HepG2 (cell line): ENCODE measurements around the gene ETV6. TPM values are rescaled to one million over a fixed set of nuclear protein-coding genes. Genes with fewer than 3 reads are reported as not detected.

Experiments
- ATAC-seq: fragments of 200-7000 bp; cut with Tn5 transposase; 3 replicates; pipeline ENCODE4 v1.9.1; 2020; ENCODE audit warnings: mild to moderate bottlenecking, moderate library complexity
- BruUV-seq: library from RNA; stranded (reverse); fragments of 400-500 nt; replicated peaks from 2 replicates; lab custom pipeline; 2021; lab: Mats Ljungman, UMichigan
- CTCF ChIA-PET: fragments of 300-600 bp; formaldehyde crosslinking; extraction: SDS; loops from one replicate; lab custom pipeline; 2021; ENCODE audit warnings: low total read pairs, inconsistent platforms, low intra/inter-chr PET ratio; lab: Yijun Ruan, JAX
- POLR2A ChIA-PET: fragments of 350-600 bp; sonication (Branson Sonifier 250); formaldehyde crosslinking; loops from one replicate; lab custom pipeline; 2020; ENCODE audit warnings: antibody characterized with exemption, inconsistent platforms; lab: Yijun Ruan, JAX
- DNase-seq: peaks from one replicate; pipeline ENCODE4 v3.0.0-alpha.2; 2015; ENCODE audit warnings: low spot score
- FAIRE-seq: peaks from 3 replicates; lab custom pipeline; 2011; peaks lifted over from hg19 to GRCh38; lab: Jason Lieb, UNC
- H2AFZ ChIP-seq: one replicate; pipeline ENCODE4 v1.6.1; 2011; ENCODE audit warnings: low read length, inconsistent platforms
- H3K27ac ChIP-seq: fragments of 300-600 bp; 3 replicates; pipeline ENCODE4 v1.8.0; 2011; ENCODE audit warnings: mixed run types, mild to moderate bottlenecking, mixed read lengths, low read length, inconsistent platforms; ENCODE audit not compliant: insufficient read depth; ENCODE audit errors: extremely low read length
- H3K27me3 ChIP-seq, 2 experiments: fragments of 200-600 bp in 1 of 2; 2 replicates in 1 of 2; 3 replicates in 1 of 2; pipeline versions ENCODE4 v1.6.0 to v1.8.0; 2011; ENCODE audit warnings: low read length in 2 of 2, mild to moderate bottlenecking in 2 of 2, moderate library complexity in 2 of 2, inconsistent platforms in 1 of 2; ENCODE audit not compliant: insufficient read depth in 2 of 2, control insufficient read depth in 1 of 2
- H3K36me3 ChIP-seq, 2 experiments: fragments of 200-600 bp in 1 of 2; replicated peaks in 1 of 2; 2 replicates in 1 of 2; 3 replicates in 1 of 2; pipeline versions ENCODE4 v1.5.1 to v1.8.0; 2011; ENCODE audit warnings: low read length in 2 of 2, inconsistent platforms in 1 of 2; ENCODE audit not compliant: insufficient read depth in 2 of 2, control insufficient read depth in 1 of 2
- H3K4me1 ChIP-seq: 2 replicates; pipeline ENCODE4 v1.5.1; 2012; ENCODE audit warnings: low read length, inconsistent platforms; ENCODE audit not compliant: insufficient read depth
- H3K4me2 ChIP-seq: 2 replicates; pipeline ENCODE4 v1.6.0; 2011; ENCODE audit warnings: low read depth, low read length, inconsistent platforms
- H3K4me3 ChIP-seq, 3 experiments: fragments of 200-600 bp in 1 of 3; sonication (generic), shearing (Covaris generic) in 1 of 3; replicated peaks in 1 of 3; 2 replicates each; pipeline ENCODE4 v1.5.1; 2011 to 2016; ENCODE audit warnings: low read length in 3 of 3, inconsistent platforms in 2 of 3, low read depth in 2 of 3, mild to moderate bottlenecking in 2 of 3, control low read depth in 1 of 3, mixed read lengths in 1 of 3; ENCODE audit not compliant: insufficient read depth in 1 of 3
- H3K79me2 ChIP-seq: one replicate; pipeline ENCODE4 v1.6.1; 2011; ENCODE audit warnings: low read length, inconsistent platforms; ENCODE audit not compliant: insufficient read depth
- H3K9ac ChIP-seq: 2 replicates; pipeline ENCODE4 v1.6.0; 2011; ENCODE audit warnings: mild to moderate bottlenecking, low read depth, low read length, inconsistent platforms; ENCODE audit not compliant: insufficient read depth
- H3K9me3 ChIP-seq: 2 replicates; pipeline ENCODE4 v1.5.1; 2012; ENCODE audit warnings: mild to moderate bottlenecking, low read length
- H4K20me1 ChIP-seq: 2 replicates; pipeline ENCODE4 v1.6.0; 2011; ENCODE audit warnings: inconsistent platforms, mild to moderate bottlenecking, low read length, moderate library complexity; ENCODE audit not compliant: insufficient read depth
- ARID2 ChIP-seq: sonication (generic); formaldehyde crosslinking; IDR thresholded peaks from 2 replicates; pipeline ENCODE4 v1.8.1; 2022; ENCODE audit warnings: mild to moderate bottlenecking, missing genetic modification reagents, borderline replicate concordance
- SMYD3 ChIP-seq: sonication (generic); formaldehyde crosslinking; IDR thresholded peaks from 2 replicates; pipeline ENCODE4 v1.8.1; 2023; ENCODE audit warnings: mild to moderate bottlenecking, missing genetic modification reagents
- ZBTB43 ChIP-seq: sonication (generic); formaldehyde crosslinking; conservative IDR thresholded peaks from 2 replicates; pipeline ENCODE4 v1.4.0; 2020; ENCODE audit warnings: missing genetic modification reagents
- WGBS: methylation state at CpG from one replicate; pipeline ENCODE4 v1.1.6; 2017; ENCODE audit warnings: low lambda C conversion rate; 5-methylcytosine and 5-hydroxymethylcytosine counted together
- in situ Hi-C: cut with HindIII; loops from 2 replicates; pipeline ENCODE4 v1.10.0; 2017; ENCODE audit warnings: low pct_unique_long_range_greater_than_20kb; ENCODE audit not compliant: extremely low pct_ligation_motif_present
- intact Hi-C: fragments of 100-400 bp; cut with micrococcal nuclease; formaldehyde crosslinking; loops from one replicate; pipeline ENCODE4 v1.10.0; 2022; ENCODE audit not compliant: unreplicated experiment
- polyA plus RNA-seq, 8 experiments: library from polyadenylated mRNA; depleted of rRNA in 3 of 8; stranded (reverse) in 7 of 8; unstranded in 1 of 8; fragments of >200 nt; fragmentation: Illumina TruSeq in 4 of 8; extraction: Trizol in 4 of 8; gene quantifications; 2 replicates each; pipeline versions ENCODE4 v1.2.1 to v1.2.3, GENCODE V29; 2011 to 2016; ENCODE audit warnings: low read depth in 4 of 8, missing spikeins in 1 of 8, mixed read lengths in 1 of 8; ENCODE audit not compliant: insufficient read depth in 1 of 8
- total RNA-seq, 5 experiments: library from RNA; depleted of rRNA; stranded (reverse); fragments of >200 nt; fragmentation: Illumina TruSeq; extraction: Trizol; gene quantifications; 2 replicates each; pipeline ENCODE4 v1.2.3, GENCODE V29; 2016; ENCODE audit warnings: low read depth in 1 of 5
- TF ChIP-seq, protein P1 (sequence below): sonication (generic); formaldehyde crosslinking; IDR thresholded peaks from 2 replicates; pipeline ENCODE4 v1.8.1; 2023; ENCODE audit warnings: mild to moderate bottlenecking, missing genetic modification reagents
- TF ChIP-seq, protein P2 (sequence below): sonication (generic); formaldehyde crosslinking; IDR thresholded peaks from 2 replicates; pipeline ENCODE4 v1.8.1; 2022; ENCODE audit warnings: low read depth, mild to moderate bottlenecking, missing genetic modification reagents

Gene ETV6
- total and polyA plus RNA-seq, 2 of the 13 experiments (the other 11 are each of a cell fraction or from before 2014, with no cell fraction given), result 2.2 to 3.0 TPM

GRCh38 chr12:11712491-11712890 is 63.0 kb downstream of the ETV6 start:
- H3K4me2 ChIP-seq, result peak overlapping the region; percentile 50; the same call in 1 of the 2 replicates
- no peak overlapping the region for H2AFZ ChIP-seq
- H4K20me1 ChIP-seq, result no peaks in the 10 kb centered on the region
- TF ChIP-seq, protein P1, sequence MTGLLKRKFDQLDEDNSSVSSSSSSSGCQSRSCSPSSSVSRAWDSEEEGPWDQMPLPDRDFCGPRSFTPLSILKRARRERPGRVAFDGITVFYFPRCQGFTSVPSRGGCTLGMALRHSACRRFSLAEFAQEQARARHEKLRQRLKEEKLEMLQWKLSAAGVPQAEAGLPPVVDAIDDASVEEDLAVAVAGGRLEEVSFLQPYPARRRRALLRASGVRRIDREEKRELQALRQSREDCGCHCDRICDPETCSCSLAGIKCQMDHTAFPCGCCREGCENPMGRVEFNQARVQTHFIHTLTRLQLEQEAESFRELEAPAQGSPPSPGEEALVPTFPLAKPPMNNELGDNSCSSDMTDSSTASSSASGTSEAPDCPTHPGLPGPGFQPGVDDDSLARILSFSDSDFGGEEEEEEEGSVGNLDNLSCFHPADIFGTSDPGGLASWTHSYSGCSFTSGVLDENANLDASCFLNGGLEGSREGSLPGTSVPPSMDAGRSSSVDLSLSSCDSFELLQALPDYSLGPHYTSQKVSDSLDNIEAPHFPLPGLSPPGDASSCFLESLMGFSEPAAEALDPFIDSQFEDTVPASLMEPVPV, result 0 out of 2 replicates have a peak, but pooled peaks have one; percentile 36
- TF ChIP-seq, protein P2, sequence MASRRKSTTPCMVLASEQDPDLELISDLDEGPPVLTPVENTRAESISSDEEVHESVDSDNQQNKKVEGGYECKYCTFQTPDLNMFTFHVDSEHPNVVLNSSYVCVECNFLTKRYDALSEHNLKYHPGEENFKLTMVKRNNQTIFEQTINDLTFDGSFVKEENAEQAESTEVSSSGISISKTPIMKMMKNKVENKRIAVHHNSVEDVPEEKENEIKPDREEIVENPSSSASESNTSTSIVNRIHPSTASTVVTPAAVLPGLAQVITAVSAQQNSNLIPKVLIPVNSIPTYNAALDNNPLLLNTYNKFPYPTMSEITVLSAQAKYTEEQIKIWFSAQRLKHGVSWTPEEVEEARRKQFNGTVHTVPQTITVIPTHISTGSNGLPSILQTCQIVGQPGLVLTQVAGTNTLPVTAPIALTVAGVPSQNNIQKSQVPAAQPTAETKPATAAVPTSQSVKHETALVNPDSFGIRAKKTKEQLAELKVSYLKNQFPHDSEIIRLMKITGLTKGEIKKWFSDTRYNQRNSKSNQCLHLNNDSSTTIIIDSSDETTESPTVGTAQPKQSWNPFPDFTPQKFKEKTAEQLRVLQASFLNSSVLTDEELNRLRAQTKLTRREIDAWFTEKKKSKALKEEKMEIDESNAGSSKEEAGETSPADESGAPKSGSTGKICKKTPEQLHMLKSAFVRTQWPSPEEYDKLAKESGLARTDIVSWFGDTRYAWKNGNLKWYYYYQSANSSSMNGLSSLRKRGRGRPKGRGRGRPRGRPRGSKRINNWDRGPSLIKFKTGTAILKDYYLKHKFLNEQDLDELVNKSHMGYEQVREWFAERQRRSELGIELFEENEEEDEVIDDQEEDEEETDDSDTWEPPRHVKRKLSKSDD, result no peak
- TF ChIP-seq ZBTB43 (no peak), SMYD3 (CRISPR knock-in tag) (0 out of 2 replicates have a peak, but pooled peaks have one; percentile 35), ARID2 (CRISPR knock-in tag) (0 out of 2 replicates have a peak, but pooled peaks have one; percentile 36)
- no peak for FAIRE-seq
- POLR2A ChIA-PET, result no interaction called here
- no peaks in the 10 kb centered on the region for H3K79me2 ChIP-seq
- CTCF ChIA-PET, result no interaction called here
- no peak for ATAC-seq
- DNase-seq, result no peak
- peaks cover 44% of the 10 kb centered on the region for H3K4me1 ChIP-seq
- intact Hi-C loops (no loop called here), in situ Hi-C loops (no loop called here)
- no peak overlapping the region for H3K27ac ChIP-seq
- no TSS peak for BruUV-seq
- no peaks in the 10 kb centered on the region for H3K36me3 ChIP-seq
- no peak overlapping the region for H3K4me3 ChIP-seq
- no peaks in the 10 kb centered on the region for H3K9me3 ChIP-seq
- no peaks in the 10 kb centered on the region for H3K27me3 ChIP-seq
- no peak overlapping the region for H3K9ac ChIP-seq
- WGBS, result 97% methylated on average over 6 of the region's 6 CpGs
